Fibroblast of lung (primary cell): ENCODE measurements around the gene RAC2. TPM values are rescaled to one million over a fixed set of nuclear protein-coding genes. Genes with fewer than 3 reads are reported as not detected.

ENCODE experiments used
- DNase-seq, 2 donors: peaks; one replicate each; pipeline versions ENCODE4 v3.0.0 to v3.0.0-alpha.2; 2010; ENCODE audit warnings: low read depth in 2 of 2
- H2AFZ ChIP-seq: 2 replicates; pipeline ENCODE4 v1.5.1; 2012; ENCODE audit warnings: low read length, control low read depth, inconsistent platforms
- H3K27ac ChIP-seq: 2 replicates; pipeline ENCODE4 v1.5.1; 2011; ENCODE audit warnings: low read length, control low read depth; ENCODE audit not compliant: insufficient read depth
- H3K27me3 ChIP-seq: 2 replicates; pipeline ENCODE4 v1.5.1; 2011; ENCODE audit warnings: mild to moderate bottlenecking, low read length; ENCODE audit not compliant: control insufficient read depth, insufficient read depth
- H3K36me3 ChIP-seq: 2 replicates; pipeline ENCODE4 v1.5.1; 2011; ENCODE audit warnings: low read length; ENCODE audit not compliant: control insufficient read depth, insufficient read depth
- H3K4me1 ChIP-seq: 2 replicates; pipeline ENCODE4 v1.5.1; 2011; ENCODE audit warnings: low read length; ENCODE audit not compliant: control insufficient read depth, insufficient read depth; ENCODE audit errors: extremely low read depth
- H3K4me2 ChIP-seq: 2 replicates; pipeline ENCODE4 v1.5.1; 2011; ENCODE audit warnings: low read length, control low read depth; ENCODE audit not compliant: insufficient read depth; ENCODE audit errors: extremely low read depth
- H3K4me3 ChIP-seq, 4 experiments: fragments of 200-600 bp in 1 of 4; sonication (generic) in 1 of 4; replicated peaks in 1 of 4; 2 replicates each; pipeline ENCODE4 v1.5.1; 2011 to 2016; ENCODE audit warnings: low read length in 4 of 4, low read depth in 3 of 4, mild to moderate bottlenecking in 3 of 4, control low read depth in 2 of 4, inconsistent platforms in 1 of 4, mixed read lengths in 1 of 4; ENCODE audit not compliant: insufficient read depth in 1 of 4; ENCODE audit errors: control extremely low read depth in 1 of 4
- H3K79me2 ChIP-seq: 2 replicates; pipeline ENCODE4 v1.5.1; 2012; ENCODE audit warnings: mild to moderate bottlenecking, low read length, inconsistent platforms; ENCODE audit not compliant: control insufficient read depth, insufficient read depth
- H3K9ac ChIP-seq: 2 replicates; pipeline ENCODE4 v1.5.1; 2011; ENCODE audit warnings: mild to moderate bottlenecking, low read length, control low read depth; ENCODE audit not compliant: insufficient read depth
- H3K9me3 ChIP-seq: 2 replicates; pipeline ENCODE4 v1.5.1; 2012; ENCODE audit warnings: low read depth, low read length; ENCODE audit not compliant: control insufficient read depth, insufficient read depth
- H4K20me1 ChIP-seq: 2 replicates; pipeline ENCODE4 v1.5.1; 2011; ENCODE audit warnings: low read length; ENCODE audit not compliant: control insufficient read depth, insufficient read depth; ENCODE audit errors: extremely low read depth
- EZH2 ChIP-seq: IDR thresholded peaks from 2 replicates; pipeline ENCODE4 v1.5.1; 2012; ENCODE audit warnings: low read length, control low read depth, mild to moderate bottlenecking; ENCODE audit errors: missing control alignments
- polyA plus RNA-seq, 2 donors: library from polyadenylated mRNA; depleted of rRNA in 1 of 2; stranded (reverse) in 1 of 2; unstranded in 1 of 2; fragments of >200 nt; gene quantifications; 2 replicates each; pipeline ENCODE4 v1.2.1, GENCODE V29; 2011 to 2012; ENCODE audit warnings: missing spikeins in 1 of 2
- total RNA-seq: library from RNA; depleted of rRNA; stranded (reverse); fragments of >200 nt; gene quantifications from 2 replicates; pipeline ENCODE4 v1.2.1, GENCODE V29; 2014
- TF ChIP-seq, protein P1 (sequence below), 2 donors: IDR thresholded peaks in 1 of 2; conservative IDR thresholded peaks in 1 of 2; 1 replicate in 1 of 2; 2 replicates in 1 of 2; pipeline ENCODE4 v1.5.1; 2011 to 2012; ENCODE audit warnings: low read length in 2 of 2, control low read depth in 1 of 2, inconsistent platforms in 1 of 2, low read depth in 1 of 2, mild to moderate bottlenecking in 1 of 2

The RAC2 gene
- total and polyA plus RNA-seq, 2 donors (not counting 1 experiment from before 2014, with no cell fraction given): 2.1 to 10.5 TPM

DNA sequence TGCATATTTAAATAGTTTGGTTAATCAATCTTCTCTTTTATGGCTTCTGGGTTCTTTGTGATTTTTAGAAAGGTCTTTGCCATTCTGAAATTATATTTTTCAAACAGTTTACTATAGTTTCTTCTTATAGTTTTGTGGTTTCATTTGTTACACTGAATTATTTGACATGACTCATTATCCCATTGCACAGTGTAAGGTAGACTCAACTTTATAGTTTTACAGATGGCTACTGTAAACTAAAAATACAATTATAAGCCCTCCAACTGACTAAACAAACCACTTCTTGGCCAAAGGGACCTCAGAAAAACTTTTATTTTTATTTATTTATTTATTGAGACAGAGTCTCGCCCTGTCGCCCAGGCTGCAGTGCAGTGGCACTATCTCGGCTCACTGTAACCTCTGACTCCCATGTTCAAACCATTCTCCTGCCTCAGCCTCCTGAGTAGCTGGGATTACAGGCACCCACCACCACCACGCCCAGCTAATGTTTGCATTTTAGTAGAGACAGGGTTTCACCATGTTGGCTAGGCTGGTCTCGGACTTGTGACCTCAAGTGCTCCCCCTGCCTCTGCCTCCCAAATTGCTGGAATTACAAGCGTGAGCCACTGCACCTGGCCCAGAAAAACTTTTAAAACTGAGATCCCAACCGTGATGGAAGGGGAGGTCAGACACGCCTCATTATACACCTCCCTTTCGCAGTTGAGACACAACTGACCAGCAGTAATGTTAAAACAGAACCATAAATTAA lies 14.1 kb upstream of the RAC2 start:
- H3K36me3 ChIP-seq: no peaks in the 10 kb centered on the region
- no peaks in the 10 kb centered on the region for H4K20me1 ChIP-seq
- no peak overlapping the region for H2AFZ ChIP-seq
- H3K4me3 ChIP-seq: no peak overlapping the region
- H3K79me2 ChIP-seq: no peaks in the 10 kb centered on the region
- no peak overlapping the region for H3K4me2 ChIP-seq
- no peak overlapping the region for H3K27ac ChIP-seq
- TF ChIP-seq, protein P1, sequence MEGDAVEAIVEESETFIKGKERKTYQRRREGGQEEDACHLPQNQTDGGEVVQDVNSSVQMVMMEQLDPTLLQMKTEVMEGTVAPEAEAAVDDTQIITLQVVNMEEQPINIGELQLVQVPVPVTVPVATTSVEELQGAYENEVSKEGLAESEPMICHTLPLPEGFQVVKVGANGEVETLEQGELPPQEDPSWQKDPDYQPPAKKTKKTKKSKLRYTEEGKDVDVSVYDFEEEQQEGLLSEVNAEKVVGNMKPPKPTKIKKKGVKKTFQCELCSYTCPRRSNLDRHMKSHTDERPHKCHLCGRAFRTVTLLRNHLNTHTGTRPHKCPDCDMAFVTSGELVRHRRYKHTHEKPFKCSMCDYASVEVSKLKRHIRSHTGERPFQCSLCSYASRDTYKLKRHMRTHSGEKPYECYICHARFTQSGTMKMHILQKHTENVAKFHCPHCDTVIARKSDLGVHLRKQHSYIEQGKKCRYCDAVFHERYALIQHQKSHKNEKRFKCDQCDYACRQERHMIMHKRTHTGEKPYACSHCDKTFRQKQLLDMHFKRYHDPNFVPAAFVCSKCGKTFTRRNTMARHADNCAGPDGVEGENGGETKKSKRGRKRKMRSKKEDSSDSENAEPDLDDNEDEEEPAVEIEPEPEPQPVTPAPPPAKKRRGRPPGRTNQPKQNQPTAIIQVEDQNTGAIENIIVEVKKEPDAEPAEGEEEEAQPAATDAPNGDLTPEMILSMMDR (conservative IDR thresholded peaks at IDR 0.05 in 1 of 2, IDR thresholded peaks at IDR 0.05 in 1 of 2; ENCODE audit: low read depth in 1 of 2, low read length in 2 of 2): no peak
- no peak for TF ChIP-seq EZH2
- H3K9ac ChIP-seq: no peak overlapping the region
- H3K27me3 ChIP-seq: peaks cover 26% of the 10 kb centered on the region
- no peaks in the 10 kb centered on the region for H3K4me1 ChIP-seq
- no peak for DNase-seq
- H3K9me3 ChIP-seq: no peaks in the 10 kb centered on the region

DNA sequence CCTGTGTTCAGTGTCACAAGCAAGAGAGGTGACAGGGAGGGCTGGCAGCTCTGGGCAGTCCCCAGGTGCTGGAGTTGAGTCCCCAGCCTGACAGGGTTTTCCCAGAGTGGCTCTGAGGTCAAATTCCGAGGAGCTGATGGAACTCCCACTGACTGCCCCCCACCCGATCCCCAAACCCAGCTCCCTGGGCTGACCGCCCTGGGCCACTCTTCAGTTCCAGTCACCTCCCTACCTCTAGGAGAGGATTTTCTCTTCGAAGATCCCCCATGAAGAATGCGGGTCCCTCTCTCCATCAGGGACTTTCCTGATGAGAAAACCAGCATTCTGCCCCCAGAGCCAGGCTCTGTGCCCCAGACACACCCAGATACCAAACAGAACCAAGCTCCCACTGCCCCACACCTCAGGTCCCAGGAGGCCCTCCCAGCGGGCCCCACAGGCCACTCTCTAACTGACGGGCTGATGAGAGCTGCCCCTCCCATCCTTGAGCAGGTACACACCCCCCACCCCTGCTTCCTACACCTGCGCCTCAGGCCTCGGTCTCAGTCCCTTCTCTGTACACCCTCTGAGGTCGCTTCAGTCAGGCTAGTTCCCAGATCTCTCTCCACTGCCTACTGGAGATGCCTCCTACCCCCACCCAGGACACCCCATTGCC lies 12.1 kb upstream of the RAC2 start:
- DNase-seq: no peak
- Histone ChIP-seq H3K27ac (no peak overlapping the region), H4K20me1 (no peaks in the 10 kb centered on the region), H2AFZ (no peak overlapping the region), H3K4me1 (no peaks in the 10 kb centered on the region), H3K36me3 (no peaks in the 10 kb centered on the region), H3K27me3 (peaks cover 18% of the 10 kb centered on the region), H3K9me3 (no peaks in the 10 kb centered on the region), H3K79me2 (no peaks in the 10 kb centered on the region), H3K4me3 (no peak overlapping the region), H3K9ac (no peak overlapping the region), H3K4me2 (no peak overlapping the region)
- TF ChIP-seq, protein P1 (conservative IDR thresholded peaks at IDR 0.05 in 1 of 2, IDR thresholded peaks at IDR 0.05 in 1 of 2; ENCODE audit: low read depth in 1 of 2, low read length in 2 of 2): no peak
- TF ChIP-seq EZH2: no peak

DNA sequence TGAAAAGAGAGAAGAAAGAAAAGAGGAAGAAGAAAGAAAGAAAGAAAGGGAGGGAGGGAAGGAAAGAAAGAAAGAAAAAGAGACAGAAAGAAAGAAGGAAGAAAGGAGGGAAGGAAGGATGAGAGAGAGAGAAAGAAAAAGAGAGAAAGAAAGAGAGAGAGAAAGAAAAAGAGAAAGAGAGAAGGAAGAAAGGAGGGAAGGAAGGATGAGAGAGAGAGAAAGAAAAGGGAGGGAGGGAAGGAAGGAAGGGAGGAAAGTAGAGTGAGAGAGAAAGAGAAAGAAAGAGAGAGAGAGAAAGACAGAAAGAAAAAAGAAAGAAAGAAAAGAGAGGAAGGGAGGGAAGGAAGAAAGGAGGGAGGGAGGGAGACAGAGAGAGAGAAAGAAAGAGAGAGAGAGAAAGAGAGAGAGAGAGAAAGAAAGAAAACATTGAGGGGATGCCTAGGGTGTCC lies 11.5 kb upstream of the RAC2 start:
- H3K27me3 ChIP-seq: peaks cover 18% of the 10 kb centered on the region
- H3K79me2 ChIP-seq: no peaks in the 10 kb centered on the region
- no peaks in the 10 kb centered on the region for H3K36me3 ChIP-seq
- no peak for DNase-seq
- H3K4me2 ChIP-seq: no peak overlapping the region
- H3K4me1 ChIP-seq: no peaks in the 10 kb centered on the region
- H3K4me3 ChIP-seq: no peak overlapping the region
- no peak overlapping the region for H3K9ac ChIP-seq
- no peak overlapping the region for H2AFZ ChIP-seq
- TF ChIP-seq, protein P1 (conservative IDR thresholded peaks at IDR 0.05 in 1 of 2, IDR thresholded peaks at IDR 0.05 in 1 of 2; ENCODE audit: low read depth in 1 of 2, low read length in 2 of 2): no peak
- no peak for TF ChIP-seq EZH2
- no peaks in the 10 kb centered on the region for H3K9me3 ChIP-seq
- H3K27ac ChIP-seq: no peak overlapping the region
- no peaks in the 10 kb centered on the region for H4K20me1 ChIP-seq
